Stimulated activated CD4-positive, alpha-beta T cell treated with anti-CD3 and anti-CD28 coated beads, Interleukin-1b, Interleukin-23, amount 100 ng/mL, for 4 hours (primary cell): ENCODE measurements around the gene CACNA1A.
"Not testable (repeated sequence)": the region's sequence is repeated elsewhere in the genome, so short reads cannot be mapped to it uniquely, and the experiment has no call there.

Source experiments
- DNase-seq, 2 donors: peaks; one replicate each; pipeline ENCODE4 v3.0.0-alpha.2; 2020; ENCODE audit warnings: low read depth in 2 of 2

The CACNA1A gene

DNA sequence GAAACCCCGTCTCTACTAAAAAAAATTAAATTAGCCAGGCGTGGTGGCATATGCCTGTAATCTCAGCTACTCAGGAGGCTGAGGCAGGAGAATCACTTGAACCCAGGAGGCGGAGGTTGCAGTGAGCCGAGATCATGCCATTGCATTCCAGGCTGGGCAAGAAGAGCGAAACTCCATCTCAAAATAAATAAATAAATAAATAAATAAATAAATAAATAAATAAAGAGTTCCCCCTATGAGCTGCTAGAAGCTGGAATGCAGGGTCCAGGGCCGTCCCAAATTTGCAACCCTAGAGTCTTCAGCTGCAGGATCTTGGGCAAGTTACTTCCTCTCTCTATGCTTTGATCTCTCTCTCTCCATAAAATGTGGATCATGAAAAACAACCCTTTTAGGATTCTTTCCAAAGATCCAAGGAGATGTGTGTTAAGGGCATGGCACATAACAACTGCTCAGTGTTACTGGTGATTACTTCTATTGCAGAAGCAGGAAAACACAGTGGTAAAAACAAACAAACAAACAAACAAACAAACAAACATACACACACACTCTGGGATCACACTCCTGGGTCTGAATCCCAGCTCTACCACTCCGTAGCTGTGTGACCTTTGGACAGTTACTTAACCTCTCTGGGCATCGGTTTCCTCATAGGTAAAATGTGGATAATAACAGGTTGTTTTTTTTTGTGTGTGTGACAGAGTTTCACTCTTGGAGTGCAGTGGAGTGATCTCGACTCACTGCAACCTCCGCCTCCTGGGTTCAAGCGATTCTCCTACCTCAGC lies 78.8 kb downstream of the CACNA1A start:
- DNase-seq = no peak

DNA sequence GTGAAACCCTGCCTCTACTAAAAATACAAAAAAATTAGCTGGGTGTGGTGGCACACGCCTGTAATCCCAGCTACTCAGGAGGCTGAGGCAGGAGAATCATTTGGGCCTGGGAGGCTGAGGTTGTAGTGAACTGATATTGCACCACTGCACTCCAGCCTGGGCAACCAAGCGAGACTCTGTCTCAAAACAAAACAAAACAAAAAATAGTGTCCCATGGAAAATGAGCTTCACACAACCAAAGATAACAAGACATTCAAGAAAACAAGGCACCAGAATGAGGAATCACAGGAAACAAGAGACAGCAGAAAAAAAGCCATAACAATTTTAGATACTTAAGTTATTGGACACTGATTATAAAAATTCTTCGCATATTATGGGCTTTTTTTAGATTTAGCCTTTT lies 80.4 kb downstream of the CACNA1A start:
- DNase-seq = not testable (repeated sequence)

DNA sequence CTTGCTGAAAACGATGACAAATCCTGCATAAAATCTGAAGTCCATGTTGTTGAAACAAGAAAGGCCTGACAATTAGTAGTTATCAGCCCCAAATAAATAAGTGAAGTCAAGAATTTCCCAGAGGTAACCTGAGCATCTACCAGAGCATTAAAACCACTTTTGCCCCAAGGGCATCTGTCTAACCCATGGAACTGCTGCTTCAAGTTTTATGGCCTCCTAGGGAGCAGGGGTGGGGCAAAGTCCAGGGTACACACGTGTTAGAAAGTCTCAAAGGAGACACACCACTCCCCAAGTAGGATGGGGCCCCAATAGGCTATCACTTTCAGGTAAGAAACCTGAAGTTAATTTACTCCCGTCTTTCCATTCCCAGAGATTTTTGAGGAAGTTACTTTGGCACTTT lies 81.1 kb downstream of the CACNA1A start:
- no peak for DNase-seq

DNA sequence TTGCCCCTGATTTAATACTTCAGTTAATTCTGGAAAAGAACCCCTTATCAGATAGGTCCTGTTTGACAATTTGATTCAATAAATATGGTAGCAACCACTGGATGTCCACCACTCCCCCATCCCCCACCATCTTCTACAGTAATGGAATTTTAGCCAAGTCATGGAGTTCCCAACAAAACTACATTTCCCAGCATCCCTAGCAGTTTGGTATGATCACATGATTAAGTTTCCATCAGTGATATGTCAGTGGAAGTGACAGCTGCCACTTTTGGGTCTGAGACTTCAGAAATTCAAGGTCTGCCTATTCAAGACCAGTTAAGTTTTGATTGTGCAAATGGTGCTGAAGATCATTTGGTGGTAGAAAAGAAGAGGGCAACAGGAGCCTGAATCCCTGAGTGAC lies 85.5 kb downstream of the CACNA1A start:
- DNase-seq = no peak

DNA sequence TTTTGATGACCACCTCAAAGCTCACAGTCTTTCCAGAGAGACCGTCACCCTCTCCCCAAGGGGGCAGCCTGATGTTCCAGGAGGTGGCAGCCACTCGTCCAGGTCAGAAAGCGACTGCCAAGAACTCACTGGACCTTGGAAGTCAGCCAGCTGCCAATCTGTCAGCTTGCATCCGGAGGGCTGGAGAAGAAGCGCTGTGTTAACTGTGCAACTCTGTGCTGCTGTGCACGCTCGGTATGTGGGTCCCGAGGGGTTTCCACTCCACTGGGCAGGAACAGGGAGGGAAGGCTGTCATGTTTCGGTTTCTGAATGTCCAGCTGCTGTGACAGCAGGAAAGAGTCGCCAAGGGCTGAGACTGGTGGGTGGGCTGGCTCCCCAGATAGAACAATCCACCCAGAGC lies 89.2 kb downstream of the CACNA1A start:
- DNase-seq = no peak

DNA sequence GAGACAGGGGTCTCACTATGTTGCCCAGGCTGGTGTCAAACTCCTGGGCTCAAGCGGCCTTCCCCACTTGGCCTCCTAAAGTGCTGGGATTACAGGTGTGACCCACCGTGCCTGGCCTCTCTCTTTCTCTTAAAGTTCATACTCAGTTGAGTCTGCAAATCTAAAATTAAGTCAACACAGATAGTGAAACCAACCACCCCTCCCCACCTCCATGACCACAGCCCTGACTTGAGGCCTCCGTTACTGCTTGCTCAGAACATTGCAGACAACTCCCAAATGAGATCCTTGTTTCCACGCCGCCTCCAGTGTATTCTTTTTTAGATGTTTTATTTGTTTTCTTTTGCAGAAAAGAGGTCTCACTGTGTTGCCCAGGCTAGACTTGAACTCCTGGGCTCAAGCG lies 94.4 kb downstream of the CACNA1A start:
- no peak for DNase-seq

DNA sequence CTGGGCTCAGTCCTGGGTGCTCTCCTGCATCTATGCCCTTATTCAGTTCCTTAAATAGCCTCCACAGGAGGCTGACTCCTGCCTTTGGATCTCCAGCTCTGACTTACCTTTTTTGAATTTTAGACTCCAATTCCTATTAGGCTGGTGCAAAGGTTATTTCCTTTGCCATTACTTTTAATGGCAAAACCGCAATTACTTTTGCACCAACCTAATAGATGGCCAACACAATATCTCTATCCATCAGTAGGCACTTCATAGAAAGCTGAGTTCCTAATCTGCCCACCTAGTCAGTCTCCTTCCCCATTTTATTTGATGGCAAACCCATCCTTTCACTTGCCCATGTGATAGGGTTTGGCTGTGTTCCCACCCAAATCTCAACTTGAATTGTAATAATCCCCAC lies 95.3 kb downstream of the CACNA1A start:
- DNase-seq = no peak

DNA sequence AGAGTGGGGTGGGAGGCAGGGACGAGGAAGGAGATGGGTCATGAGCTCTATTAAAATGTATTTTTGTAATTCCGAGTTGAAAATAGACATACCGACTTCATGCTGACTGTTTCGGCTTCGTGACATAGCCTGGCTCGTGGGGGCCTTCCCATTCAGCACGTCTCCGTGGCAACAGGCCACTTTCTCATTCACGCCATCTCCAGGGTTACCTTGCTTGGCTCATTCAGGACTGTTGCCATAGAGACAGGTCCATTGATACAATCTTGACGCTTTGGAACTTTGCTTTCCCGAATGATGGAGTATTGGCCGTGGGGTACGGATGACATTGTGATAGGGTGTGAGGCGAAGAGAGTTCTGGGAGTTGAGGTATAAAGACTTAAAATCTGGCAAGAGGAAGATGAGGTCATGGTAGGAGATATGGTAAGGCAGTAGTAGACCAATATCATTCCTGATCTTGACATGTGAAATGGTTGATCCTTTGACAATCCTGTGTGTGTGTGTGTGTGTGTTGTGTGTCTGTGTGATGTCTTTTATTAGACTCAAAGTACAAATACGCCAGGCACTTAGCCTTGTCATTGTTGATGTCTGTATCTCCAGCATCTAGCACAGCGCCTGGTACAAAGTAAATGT lies 97.3 kb downstream of the CACNA1A start:
- DNase-seq = no peak

DNA sequence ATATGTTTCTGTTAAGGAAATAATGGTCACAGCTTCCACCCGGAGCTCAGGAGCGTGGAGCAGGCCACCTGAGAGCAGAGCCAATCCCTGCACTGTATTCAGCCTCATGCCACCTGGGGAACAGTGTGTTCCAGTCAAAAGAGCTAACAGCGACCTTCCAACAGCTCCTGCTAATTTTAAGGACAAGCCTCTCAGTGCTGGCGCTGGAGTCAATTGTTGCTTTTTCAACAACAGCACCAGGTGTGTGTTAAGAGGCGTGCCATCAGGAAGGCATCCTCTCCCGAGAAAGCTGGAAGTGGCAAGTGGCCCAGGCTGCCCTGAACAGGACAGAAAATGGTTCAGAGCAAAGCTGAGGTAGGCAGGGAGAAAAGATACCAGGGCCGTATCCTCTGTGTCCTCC lies 102.0 kb downstream of the CACNA1A start:
- no peak for DNase-seq

DNA sequence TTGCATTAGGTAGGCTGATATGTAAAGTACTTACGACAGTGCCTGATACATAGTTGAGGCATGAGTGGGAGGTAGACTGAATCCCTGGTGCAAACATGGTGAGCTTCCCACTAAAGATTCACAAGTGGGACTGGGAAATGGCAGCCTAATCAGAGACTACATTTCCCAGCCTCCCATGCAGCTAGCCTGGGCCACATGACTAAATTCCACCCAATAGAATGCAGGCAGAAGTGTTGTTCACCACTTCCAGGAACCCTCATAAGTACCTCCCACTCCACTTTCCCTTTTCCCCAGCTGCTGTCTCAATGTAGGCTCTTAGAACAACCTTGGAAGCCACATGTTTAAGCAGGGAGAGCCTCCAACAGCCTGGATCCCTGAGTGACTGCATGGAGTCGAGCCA lies 104.9 kb downstream of the CACNA1A start:
- no peak for DNase-seq

DNA sequence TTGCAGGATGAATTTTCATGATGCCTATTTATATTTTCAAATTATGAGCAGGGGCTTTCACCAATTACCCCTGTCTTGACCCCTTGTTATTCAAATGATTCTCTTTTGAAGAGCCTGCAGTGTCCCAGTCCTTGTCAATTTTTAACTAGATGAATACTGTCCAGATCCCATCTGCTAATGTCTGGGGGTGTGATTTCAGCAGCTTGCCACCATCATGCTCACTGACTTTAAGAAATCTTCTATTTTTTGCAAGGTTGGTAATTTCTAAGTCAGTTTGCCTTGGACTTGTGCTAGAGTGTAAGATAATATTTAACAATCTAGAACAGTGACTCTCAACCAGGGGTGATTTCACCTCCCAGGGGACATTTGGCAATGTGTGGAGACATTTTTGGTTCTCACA lies 106.0 kb downstream of the CACNA1A start:
- no peak for DNase-seq

DNA sequence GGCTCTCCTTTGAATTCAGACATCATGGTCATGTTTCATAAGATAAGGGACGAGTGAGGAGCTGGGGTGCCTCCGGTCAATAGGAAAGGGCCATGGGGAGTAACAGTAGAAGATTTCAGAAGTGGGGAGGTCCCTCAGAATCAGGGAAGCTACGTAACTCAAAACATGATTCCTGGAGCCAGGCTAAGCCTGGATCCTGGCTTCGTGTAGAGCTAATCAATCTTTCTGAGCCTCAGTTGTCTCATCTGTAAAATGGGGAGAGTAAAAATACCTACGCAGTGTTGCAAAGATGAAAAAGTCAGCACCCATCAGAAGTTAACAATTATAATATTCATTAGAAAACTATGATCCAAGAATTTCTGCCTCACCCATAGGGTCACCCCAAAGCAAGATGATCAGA lies 106.5 kb downstream of the CACNA1A start:
- no peak for DNase-seq

DNA sequence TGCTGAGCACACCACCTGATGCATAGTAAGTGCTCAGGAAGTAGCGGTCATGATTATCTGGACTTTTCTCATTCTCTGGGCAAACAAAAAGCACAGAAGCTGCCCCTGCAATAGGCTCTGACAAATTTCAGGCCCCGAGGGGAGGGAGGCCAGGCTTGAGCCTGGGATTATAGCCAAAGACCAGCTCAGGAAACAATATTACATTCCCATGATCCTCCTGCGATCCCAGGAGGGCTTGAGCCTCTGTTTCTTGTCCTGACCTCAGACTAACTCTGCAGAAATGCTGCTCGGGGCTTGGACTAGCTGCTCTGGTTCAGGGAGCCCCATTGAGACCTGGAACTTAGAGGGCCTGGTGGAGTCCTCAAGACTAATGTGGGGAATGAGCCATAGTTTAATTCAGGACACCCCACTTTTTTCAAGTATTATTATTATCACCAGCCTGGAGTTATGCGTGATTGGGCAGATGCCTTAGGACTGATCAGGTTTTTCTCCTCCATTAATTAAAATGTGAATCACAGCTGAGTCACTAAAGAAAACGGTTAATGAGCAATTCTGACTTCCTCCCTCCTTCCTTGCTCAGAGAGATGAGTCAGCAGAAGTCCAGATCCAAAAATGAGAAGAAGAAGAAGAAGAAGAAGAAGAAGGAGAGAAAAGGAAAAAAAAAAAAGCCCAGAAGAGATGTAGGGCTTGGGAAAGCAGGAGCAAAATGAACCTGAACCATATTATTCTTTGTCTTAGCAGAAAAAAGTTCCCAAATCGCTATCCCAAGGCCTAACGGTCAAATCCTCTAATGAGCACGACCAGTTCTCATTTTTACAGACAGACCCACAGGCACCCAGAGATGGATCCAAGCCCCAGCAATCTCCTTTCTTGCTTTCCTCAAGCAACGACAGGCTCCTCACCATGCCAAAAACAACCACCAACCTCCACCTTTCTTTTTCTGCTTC lies 107.2 kb downstream of the CACNA1A start:
- DNase-seq = no peak

DNA sequence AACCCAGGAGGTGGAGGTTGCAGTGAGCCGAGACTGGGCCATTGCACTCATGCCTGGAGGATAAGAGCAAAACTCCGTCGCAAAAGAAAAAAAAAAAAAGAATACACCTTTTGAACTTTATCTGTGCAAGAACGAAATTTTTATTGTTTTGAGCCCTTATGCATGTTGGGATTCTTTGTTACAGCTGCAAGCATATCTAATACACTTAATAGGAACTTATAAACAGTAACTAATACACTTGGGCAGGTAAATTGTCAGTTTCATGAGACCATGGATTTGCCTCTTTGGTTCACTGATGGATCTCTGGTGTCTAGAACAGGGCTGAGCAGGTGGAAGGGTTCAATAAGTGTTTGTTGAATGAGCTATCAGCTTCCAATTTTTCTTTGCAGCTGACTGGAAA lies 108.1 kb downstream of the CACNA1A start:
- DNase-seq = no peak

DNA sequence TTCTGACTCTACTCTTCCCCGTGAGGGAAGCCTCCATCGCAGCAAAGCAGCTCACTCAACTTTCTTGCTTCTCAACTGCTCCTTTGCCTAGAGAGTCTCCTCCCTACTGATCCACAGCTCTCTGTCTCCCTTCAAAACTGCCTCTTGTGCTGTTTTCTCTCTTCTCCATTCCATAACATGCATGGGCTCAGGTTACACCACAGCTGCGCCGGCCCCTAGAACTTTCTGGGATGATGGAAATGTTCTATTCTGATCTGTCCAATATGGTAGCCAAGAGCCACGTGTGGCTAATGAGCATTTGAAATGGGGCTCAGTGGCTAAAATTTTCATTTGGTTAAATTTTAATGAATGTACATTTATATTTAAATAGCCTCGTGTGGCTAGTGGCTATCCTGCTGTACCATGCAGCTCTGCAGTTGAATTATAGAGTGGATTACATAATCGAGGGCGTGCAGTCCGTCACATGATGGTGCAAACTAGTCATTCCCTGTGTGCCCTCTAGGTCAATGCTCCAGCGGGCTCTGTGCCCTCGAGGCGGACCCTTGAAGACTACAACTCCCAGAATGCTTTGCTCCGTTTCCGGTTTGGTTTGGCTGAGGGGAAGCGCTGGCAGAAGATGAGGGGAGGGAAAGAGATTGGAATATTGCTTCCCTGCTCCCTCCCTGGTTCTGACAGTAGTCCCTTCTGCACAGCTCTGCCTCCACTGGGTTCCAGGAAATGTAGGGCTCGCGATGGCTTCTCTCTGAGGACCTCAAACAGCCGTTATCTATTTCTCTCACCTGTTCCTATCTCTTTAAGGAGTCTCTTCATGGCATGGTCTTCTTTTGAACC lies 109.8 kb downstream of the CACNA1A start:
- DNase-seq = no peak

DNA sequence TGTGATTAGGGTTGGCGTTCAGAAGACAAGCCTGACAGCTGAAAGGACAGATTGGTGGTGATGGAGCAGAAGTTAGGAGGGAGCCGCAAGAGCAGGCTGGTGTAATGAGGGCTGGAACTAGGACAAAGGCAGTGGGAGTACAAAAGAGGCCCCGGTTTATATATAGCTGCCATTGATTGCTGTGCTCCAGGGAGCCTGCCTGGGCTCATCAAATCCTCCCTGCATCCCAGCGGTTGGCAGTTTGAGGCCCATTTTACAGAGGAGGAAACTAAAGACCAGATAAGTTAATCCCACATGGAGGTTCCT lies 123.7 kb downstream of the CACNA1A start:
- no peak for DNase-seq

DNA sequence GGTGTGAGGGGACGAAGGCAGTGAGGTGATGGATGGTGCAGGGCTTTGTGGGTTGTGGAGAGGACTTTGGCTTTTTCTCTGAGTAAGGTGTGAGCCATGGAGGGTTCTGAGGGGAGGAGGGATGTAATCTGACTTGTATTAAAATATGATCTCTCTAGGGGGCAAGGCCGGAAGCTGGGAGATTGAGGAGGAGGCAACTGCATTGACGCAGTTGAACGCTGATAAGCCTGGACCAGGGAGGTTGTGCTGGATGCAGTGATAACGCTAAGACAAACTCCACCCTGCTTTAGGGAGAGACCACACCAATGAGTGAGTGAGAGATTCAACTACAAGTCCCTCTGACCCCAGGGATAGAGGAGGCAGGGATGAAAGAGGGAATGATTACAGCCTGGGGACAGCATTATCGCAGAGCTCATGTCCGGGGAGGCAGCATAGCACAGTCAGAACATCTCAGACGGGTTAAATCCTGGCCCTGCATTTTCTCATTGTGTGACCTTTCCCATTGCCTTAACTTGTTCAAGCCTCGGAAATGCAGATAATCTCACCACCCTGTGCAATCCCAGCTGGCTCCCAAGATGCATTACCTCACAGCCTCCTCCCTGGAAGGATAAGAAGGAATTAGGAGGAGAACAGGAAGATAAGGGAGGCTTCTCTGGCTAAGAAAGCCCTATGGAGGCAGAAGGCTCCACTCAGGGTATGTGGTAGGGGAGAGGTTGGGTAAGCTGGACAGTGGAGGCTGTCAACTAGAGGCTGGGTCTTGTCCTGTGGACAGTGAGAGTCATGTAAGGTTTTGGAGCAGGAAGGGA lies 124.2 kb downstream of the CACNA1A start:
- no peak for DNase-seq

DNA sequence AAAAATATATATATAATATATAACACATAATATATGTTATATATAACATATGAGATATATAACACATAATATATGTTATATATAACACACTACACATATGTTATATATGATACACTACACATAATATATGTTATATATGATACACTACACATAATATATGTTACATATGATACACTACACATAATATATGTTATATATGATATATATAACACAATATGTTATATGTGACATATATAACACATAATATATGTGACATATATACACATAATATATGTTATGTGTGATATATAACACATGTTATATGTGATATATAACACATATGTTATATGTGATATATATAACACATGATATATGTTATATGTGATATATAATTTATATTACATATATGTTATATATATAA lies 129.7 kb downstream of the CACNA1A start:
- DNase-seq = no peak

DNA sequence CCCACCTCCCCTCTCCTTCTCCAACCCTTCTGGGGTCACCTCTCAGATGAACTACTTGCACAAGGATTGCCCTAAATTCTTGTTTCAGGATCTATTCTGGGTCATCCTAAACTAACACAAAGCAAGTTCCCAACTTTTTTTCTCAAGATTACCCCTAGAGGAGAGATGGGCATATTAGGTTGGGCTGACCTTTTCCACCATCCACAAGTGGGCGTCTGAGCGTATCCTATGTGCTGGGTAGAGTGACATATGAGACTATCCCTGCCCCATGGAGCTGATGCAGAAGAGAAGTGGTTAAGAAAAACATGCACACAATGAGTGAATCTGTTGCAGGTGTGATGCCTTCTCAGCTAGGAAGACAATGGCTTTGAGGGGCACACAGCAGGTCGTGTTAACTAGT lies 132.7 kb downstream of the CACNA1A start:
- DNase-seq = no peak

DNA sequence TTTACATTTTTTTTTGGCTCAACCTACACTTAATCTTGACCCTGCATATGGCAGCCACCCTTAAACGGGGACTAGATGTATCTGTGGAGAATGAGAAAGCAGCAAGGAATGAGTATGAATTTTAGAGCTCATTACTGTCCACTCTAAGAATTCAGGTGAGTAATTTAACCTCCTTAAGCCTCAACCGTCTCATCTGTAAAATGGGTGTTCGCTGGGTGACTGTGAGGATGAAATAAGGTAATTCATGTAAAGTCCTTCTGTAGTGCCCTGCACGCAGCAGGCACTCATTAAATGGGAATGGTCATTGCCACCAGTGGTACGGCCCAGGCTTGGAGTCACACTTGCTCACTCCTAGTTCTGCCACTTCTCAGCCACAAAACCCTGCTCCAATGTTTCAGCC lies 135.3 kb downstream of the CACNA1A start:
- no peak for DNase-seq

DNA sequence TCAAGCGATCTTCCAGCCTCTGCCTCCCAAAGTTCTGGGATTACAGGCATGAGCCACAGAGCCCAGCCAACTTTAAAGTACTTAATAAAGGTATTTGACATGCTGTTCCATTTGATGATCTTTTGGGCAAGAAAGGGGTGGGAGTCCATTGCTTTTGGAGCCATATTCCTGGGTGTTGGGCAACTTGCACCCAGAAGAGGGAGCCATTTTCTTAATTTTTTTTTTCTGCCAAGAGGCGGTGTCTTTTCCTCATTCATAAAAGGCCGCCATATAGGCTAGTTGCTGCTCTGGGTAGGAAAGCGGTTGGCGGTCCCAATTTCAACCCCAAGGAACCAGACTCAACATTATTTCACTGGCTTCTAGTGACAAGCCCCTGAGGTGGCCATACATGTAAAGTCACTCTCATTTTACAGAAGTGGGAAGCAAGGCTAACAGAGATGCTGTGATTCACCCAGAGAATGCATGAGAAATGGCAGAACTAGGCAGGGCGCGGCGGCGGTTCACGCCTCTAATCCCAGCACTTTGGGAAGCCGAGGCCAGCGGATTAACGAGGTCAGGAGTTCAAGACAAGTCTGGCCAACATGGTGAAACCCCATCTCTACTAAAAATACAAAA lies 139.6 kb downstream of the CACNA1A start:
- no peak for DNase-seq
